Fibroblast of lung (primary cell): ENCODE data around the gene CCDC194. TPM values are rescaled to one million over a fixed set of nuclear protein-coding genes. Genes with fewer than 3 reads are reported as not detected.

Experiments used
- DNase-seq, 2 donors: peaks; one replicate each; pipeline versions ENCODE4 v3.0.0 to v3.0.0-alpha.2; 2010; ENCODE audit warnings: low read depth in 2 of 2
- H2AFZ ChIP-seq: 2 replicates; pipeline ENCODE4 v1.5.1; 2012; ENCODE audit warnings: low read length, control low read depth, inconsistent platforms
- H3K27ac ChIP-seq: 2 replicates; pipeline ENCODE4 v1.5.1; 2011; ENCODE audit warnings: low read length, control low read depth; ENCODE audit not compliant: insufficient read depth
- H3K27me3 ChIP-seq: 2 replicates; pipeline ENCODE4 v1.5.1; 2011; ENCODE audit warnings: mild to moderate bottlenecking, low read length; ENCODE audit not compliant: control insufficient read depth, insufficient read depth
- H3K36me3 ChIP-seq: 2 replicates; pipeline ENCODE4 v1.5.1; 2011; ENCODE audit warnings: low read length; ENCODE audit not compliant: control insufficient read depth, insufficient read depth
- H3K4me1 ChIP-seq: 2 replicates; pipeline ENCODE4 v1.5.1; 2011; ENCODE audit warnings: low read length; ENCODE audit not compliant: control insufficient read depth, insufficient read depth; ENCODE audit errors: extremely low read depth
- H3K4me2 ChIP-seq: 2 replicates; pipeline ENCODE4 v1.5.1; 2011; ENCODE audit warnings: low read length, control low read depth; ENCODE audit not compliant: insufficient read depth; ENCODE audit errors: extremely low read depth
- H3K4me3 ChIP-seq, 4 experiments: fragments of 200-600 bp in 1 of 4; sonication (generic) in 1 of 4; replicated peaks in 1 of 4; 2 replicates each; pipeline ENCODE4 v1.5.1; 2011 to 2016; ENCODE audit warnings: low read length in 4 of 4, low read depth in 3 of 4, mild to moderate bottlenecking in 3 of 4, control low read depth in 2 of 4, inconsistent platforms in 1 of 4, mixed read lengths in 1 of 4; ENCODE audit not compliant: insufficient read depth in 1 of 4; ENCODE audit errors: control extremely low read depth in 1 of 4
- H3K79me2 ChIP-seq: 2 replicates; pipeline ENCODE4 v1.5.1; 2012; ENCODE audit warnings: mild to moderate bottlenecking, low read length, inconsistent platforms; ENCODE audit not compliant: control insufficient read depth, insufficient read depth
- H3K9ac ChIP-seq: 2 replicates; pipeline ENCODE4 v1.5.1; 2011; ENCODE audit warnings: mild to moderate bottlenecking, low read length, control low read depth; ENCODE audit not compliant: insufficient read depth
- H3K9me3 ChIP-seq: 2 replicates; pipeline ENCODE4 v1.5.1; 2012; ENCODE audit warnings: low read depth, low read length; ENCODE audit not compliant: control insufficient read depth, insufficient read depth
- H4K20me1 ChIP-seq: 2 replicates; pipeline ENCODE4 v1.5.1; 2011; ENCODE audit warnings: low read length; ENCODE audit not compliant: control insufficient read depth, insufficient read depth; ENCODE audit errors: extremely low read depth
- EZH2 ChIP-seq: IDR thresholded peaks from 2 replicates; pipeline ENCODE4 v1.5.1; 2012; ENCODE audit warnings: low read length, control low read depth, mild to moderate bottlenecking; ENCODE audit errors: missing control alignments
- polyA plus RNA-seq, 2 donors: library from polyadenylated mRNA; depleted of rRNA in 1 of 2; stranded (reverse) in 1 of 2; unstranded in 1 of 2; fragments of >200 nt; gene quantifications; 2 replicates each; pipeline ENCODE4 v1.2.1, GENCODE V29; 2011 to 2012; ENCODE audit warnings: missing spikeins in 1 of 2
- total RNA-seq: library from RNA; depleted of rRNA; stranded (reverse); fragments of >200 nt; gene quantifications from 2 replicates; pipeline ENCODE4 v1.2.1, GENCODE V29; 2014
- TF ChIP-seq, protein P1 (sequence below), 2 donors: IDR thresholded peaks in 1 of 2; conservative IDR thresholded peaks in 1 of 2; 1 replicate in 1 of 2; 2 replicates in 1 of 2; pipeline ENCODE4 v1.5.1; 2011 to 2012; ENCODE audit warnings: low read length in 2 of 2, control low read depth in 1 of 2, inconsistent platforms in 1 of 2, low read depth in 1 of 2, mild to moderate bottlenecking in 1 of 2

The CCDC194 gene
- total and polyA plus RNA-seq, 2 donors (not counting 1 experiment from before 2014, with no cell fraction given): not detected

DNA sequence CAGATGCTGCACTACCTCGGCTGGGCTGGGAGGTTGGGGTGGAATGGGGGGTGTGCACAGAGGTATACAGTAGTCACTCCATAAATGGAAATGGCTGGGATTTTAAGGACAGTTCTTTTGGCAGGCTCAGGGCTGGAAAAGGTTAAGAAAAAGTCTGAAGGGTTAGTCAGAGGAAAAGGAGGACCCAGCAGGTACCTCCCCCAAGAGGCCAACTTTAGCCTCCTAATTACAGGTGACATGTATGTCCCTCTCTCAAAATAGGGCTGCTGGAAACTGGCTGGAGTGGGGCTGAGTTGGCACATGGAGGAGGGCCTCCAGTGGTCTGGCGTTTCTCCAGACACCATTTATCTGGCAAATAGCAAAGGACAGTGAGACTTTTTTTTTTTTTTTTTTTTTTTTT, 994 bp downstream of the CCDC194 start:
- H3K79me2 ChIP-seq: no peaks in the 10 kb centered on the region
- H4K20me1 ChIP-seq: no peaks in the 10 kb centered on the region
- H2AFZ ChIP-seq: no peak overlapping the region
- no peaks in the 10 kb centered on the region for H3K36me3 ChIP-seq
- peaks cover 2% of the 10 kb centered on the region for H3K4me1 ChIP-seq
- no peak overlapping the region for H3K27ac ChIP-seq
- no peak overlapping the region for H3K4me2 ChIP-seq
- TF ChIP-seq, protein P1, sequence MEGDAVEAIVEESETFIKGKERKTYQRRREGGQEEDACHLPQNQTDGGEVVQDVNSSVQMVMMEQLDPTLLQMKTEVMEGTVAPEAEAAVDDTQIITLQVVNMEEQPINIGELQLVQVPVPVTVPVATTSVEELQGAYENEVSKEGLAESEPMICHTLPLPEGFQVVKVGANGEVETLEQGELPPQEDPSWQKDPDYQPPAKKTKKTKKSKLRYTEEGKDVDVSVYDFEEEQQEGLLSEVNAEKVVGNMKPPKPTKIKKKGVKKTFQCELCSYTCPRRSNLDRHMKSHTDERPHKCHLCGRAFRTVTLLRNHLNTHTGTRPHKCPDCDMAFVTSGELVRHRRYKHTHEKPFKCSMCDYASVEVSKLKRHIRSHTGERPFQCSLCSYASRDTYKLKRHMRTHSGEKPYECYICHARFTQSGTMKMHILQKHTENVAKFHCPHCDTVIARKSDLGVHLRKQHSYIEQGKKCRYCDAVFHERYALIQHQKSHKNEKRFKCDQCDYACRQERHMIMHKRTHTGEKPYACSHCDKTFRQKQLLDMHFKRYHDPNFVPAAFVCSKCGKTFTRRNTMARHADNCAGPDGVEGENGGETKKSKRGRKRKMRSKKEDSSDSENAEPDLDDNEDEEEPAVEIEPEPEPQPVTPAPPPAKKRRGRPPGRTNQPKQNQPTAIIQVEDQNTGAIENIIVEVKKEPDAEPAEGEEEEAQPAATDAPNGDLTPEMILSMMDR (conservative IDR thresholded peaks at IDR 0.05 in 1 of 2, IDR thresholded peaks at IDR 0.05 in 1 of 2; ENCODE audit: low read depth in 1 of 2, low read length in 2 of 2): no peak
- no peak for TF ChIP-seq EZH2
- no peak overlapping the region for H3K4me3 ChIP-seq
- H3K9me3 ChIP-seq: no peaks in the 10 kb centered on the region
- peaks cover 3% of the 10 kb centered on the region for H3K27me3 ChIP-seq
- no peak overlapping the region for H3K9ac ChIP-seq
- DNase-seq: no peak

DNA sequence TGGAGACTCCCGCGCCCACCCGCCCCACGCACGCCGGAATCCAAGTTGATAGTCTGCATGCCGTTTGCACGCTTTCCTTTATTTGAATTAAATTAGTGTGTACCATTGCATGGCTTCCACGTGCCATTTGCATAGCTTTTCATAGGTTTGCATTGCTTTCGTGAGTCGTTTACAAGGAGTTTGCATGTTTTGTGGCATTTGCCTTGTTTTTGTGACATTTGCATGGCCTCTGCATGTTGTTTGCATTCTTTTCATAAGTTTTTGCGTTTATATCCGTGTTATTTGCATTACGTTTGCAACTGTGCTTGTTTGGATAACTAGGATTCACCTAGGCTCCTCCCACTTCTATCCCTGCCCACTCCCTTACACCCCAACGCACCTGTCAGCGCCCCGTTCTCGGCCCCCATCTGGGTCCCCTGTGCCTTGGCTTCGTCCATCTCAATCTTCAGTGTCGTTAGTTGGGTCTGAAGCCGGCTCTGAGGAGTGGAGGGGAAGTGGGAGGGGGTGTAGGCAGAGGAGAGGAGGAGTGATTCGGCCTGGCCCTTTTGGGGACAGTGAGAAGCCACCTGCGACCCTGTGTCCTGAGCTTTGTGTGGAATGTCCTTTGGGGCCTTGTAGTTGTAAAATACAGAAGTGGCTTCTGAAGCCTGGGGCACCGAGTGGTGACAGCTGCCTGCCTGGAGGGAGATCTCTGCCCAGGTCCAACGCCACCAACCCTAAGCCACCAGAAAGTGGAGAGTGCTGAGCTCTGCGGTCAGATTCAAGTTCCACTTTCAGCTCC, 2.4 kb downstream of the CCDC194 start:
- H2AFZ ChIP-seq: peak overlapping the region; percentile 91

DNA sequence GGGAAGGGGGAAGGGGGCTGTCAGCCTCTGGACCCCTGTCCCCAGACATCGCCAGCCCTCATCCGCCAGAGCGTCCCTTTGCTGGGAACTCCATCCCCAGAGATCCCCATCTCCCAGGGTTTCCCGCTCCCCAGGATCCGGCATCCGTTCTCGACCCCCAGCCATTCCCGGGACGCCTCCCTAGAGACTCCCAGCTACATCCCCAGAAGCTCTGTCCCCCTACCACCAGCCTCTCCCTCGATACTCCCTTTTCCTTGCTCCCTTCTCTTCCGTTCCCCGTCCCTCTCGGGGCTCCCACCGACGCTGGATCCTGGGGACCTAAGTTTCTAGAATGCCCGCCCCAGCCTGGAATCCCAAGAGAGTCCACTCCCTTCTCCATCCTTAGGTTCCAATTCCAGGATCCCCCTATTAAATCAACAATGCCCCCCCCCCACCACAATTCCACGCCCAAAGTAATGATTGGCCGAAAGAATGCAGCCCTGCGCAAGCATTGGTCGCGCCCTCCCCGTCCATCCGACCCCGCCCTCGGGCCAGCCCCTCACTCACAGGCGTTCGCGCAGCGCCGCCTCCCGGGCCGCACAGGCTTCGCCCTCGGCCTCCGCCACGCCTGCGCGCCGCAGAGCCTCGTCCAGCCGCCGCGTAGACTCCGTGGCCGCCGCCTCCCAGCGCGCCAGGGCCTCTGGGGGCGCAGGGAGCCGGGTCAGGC, 3.2 kb downstream of the CCDC194 start:
- Histone ChIP-seq H4K20me1 (no peaks in the 10 kb centered on the region), H3K4me3 (peak overlapping the region; percentile 16 to 64 (median 42)), H3K4me1 (peaks cover 2% of the 10 kb centered on the region), H3K27ac (no peak overlapping the region), H3K9me3 (no peaks in the 10 kb centered on the region), H2AFZ (peak overlapping the region; percentile 48), H3K79me2 (no peaks in the 10 kb centered on the region), H3K36me3 (no peaks in the 10 kb centered on the region), H3K27me3 (peaks cover 3% of the 10 kb centered on the region), H3K9ac (peak overlapping the region; percentile 40), H3K4me2 (peak overlapping the region; percentile 67)
- TF ChIP-seq, protein P1 (conservative IDR thresholded peaks at IDR 0.05 in 1 of 2, IDR thresholded peaks at IDR 0.05 in 1 of 2; ENCODE audit: low read depth in 1 of 2, low read length in 2 of 2): peak; percentile 48 to 55
- no peak for TF ChIP-seq EZH2
- DNase-seq: peak; percentile 86 to 90

More for the DNA sequence above, 2.4 kb downstream of the CCDC194 start:
- Histone ChIP-seq H3K4me2 (peak overlapping the region; percentile 98), H4K20me1 (no peaks in the 10 kb centered on the region), H3K36me3 (no peaks in the 10 kb centered on the region), H3K27me3 (peaks cover 3% of the 10 kb centered on the region), H3K27ac (no peak overlapping the region), H3K4me1 (peaks cover 2% of the 10 kb centered on the region), H3K9ac (no peak overlapping the region), H3K9me3 (no peaks in the 10 kb centered on the region), H3K79me2 (no peaks in the 10 kb centered on the region), H3K4me3 (peak overlapping the region; percentile 30 to 51 (median 42))
- TF ChIP-seq, protein P1 (conservative IDR thresholded peaks at IDR 0.05 in 1 of 2, IDR thresholded peaks at IDR 0.05 in 1 of 2; ENCODE audit: low read depth in 1 of 2, low read length in 2 of 2): no peak
- TF ChIP-seq EZH2: no peak
- no peak for DNase-seq
